SU-DHL-6 (cell line): ENCODE results near the gene KLHL17.

Experiments
- H2AFZ ChIP-seq: fragments of 200-600 bp; sonication (generic); 2 replicates; pipeline ENCODE4 v1.6.1; 2014; ENCODE audit warnings: low read depth, mild to moderate bottlenecking, moderate library complexity, mixed read lengths, antibody characterized with exemption, low read length; ENCODE audit not compliant: severe bottlenecking
- H3F3A ChIP-seq: fragments of 200-600 bp; shearing (Covaris generic); 2 replicates; pipeline ENCODE4 v1.6.0; 2016; ENCODE audit warnings: antibody characterized with exemption, mild to moderate bottlenecking; ENCODE audit not compliant: insufficient read depth
- H3K27ac ChIP-seq: fragments of 200-600 bp; sonication (generic); 2 replicates; pipeline ENCODE4 v1.5.1; 2016; ENCODE audit warnings: low read depth, mild to moderate bottlenecking, low read length, moderate library complexity, mixed read lengths
- H3K27me3 ChIP-seq: fragments of 200-600 bp; sonication (generic), shearing (Covaris generic); 2 replicates; pipeline ENCODE4 v1.6.0; 2014; ENCODE audit warnings: mild to moderate bottlenecking, low read length
- H3K36me3 ChIP-seq: fragments of 200-600 bp; sonication (generic); 2 replicates; pipeline ENCODE4 v1.6.1; 2014; ENCODE audit warnings: mild to moderate bottlenecking, low read length, mixed read lengths
- H3K4me2 ChIP-seq: fragments of 300-600, 200-600 bp; shearing (Covaris generic), sonication (generic); 2 replicates; pipeline ENCODE4 v1.6.0; 2014; ENCODE audit warnings: low read length, low read depth, mild to moderate bottlenecking; ENCODE audit not compliant: poor library complexity, severe bottlenecking
- H3K4me3 ChIP-seq: fragments of 200-600 bp; sonication (generic); 2 replicates; pipeline ENCODE4 v1.5.1; 2014; ENCODE audit warnings: antibody characterized with exemption, low read length, mild to moderate bottlenecking, mixed read lengths; ENCODE audit not compliant: insufficient read depth, poor library complexity, severe bottlenecking
- H3K79me2 ChIP-seq: fragments of 200-600 bp; sonication (generic); 2 replicates; pipeline ENCODE4 v1.6.1; 2014; ENCODE audit warnings: mild to moderate bottlenecking, low read length, moderate library complexity; ENCODE audit not compliant: insufficient read depth
- H3K9ac ChIP-seq: fragments of 200-600 bp; sonication (generic); 2 replicates; pipeline ENCODE4 v1.7.0; 2014; ENCODE audit warnings: mild to moderate bottlenecking, low read length
- H3K9me2 ChIP-seq: fragments of 200-600 bp; sonication (generic); replicated peaks from 2 replicates; pipeline ENCODE4 v1.6.1; 2014; ENCODE audit warnings: low read length; ENCODE audit not compliant: insufficient read depth
- H3K9me3 ChIP-seq: fragments of 200-600 bp; sonication (generic); 2 replicates; pipeline ENCODE4 v1.6.1; 2014; ENCODE audit warnings: low read length, mixed read lengths; ENCODE audit not compliant: insufficient read depth
- H4K20me1 ChIP-seq: fragments of 200-600 bp; sonication (generic); 2 replicates; pipeline ENCODE4 v1.6.1; 2014; ENCODE audit warnings: low read depth, mild to moderate bottlenecking, antibody characterized with exemption, low read length, moderate library complexity, mixed read lengths
- EZH2phosphoT487 ChIP-seq: fragments of 200-600 bp; sonication (generic), shearing (Covaris generic); conservative IDR thresholded peaks from 2 replicates; pipeline ENCODE4 v1.6.1; 2018; ENCODE audit warnings: mild to moderate bottlenecking, antibody characterized with exemption, low read length, moderate library complexity, mixed read lengths
- TF ChIP-seq, protein P1 (sequence below): fragments of 200-600 bp; sonication (generic); IDR thresholded peaks from one replicate; pipeline ENCODE4 v1.5.1; 2017; ENCODE audit warnings: antibody characterized with exemption, mild to moderate bottlenecking, low read length, moderate library complexity; ENCODE audit not compliant: insufficient read depth, poor library complexity, severe bottlenecking

Gene KLHL17

DNA sequence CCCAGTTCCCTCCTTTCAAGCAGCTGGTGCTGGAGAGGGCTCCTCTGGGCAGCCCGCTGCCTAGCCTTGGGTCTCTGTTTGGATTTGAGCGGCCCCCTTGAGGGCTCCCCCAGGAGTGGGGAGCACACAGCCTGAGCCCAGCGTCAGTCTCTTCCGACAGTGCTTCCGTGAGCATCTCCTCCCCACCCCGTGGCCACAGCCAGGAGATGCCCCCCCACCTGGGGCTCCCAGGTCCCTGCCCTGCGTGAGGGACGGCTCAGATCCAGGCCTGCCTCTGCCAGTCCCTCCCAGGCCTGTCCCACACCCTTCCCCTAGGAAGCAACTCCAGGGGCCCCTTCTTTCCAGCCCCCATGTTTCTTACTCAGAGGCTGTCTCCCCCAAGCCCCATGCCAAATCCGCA lies 33.1 kb upstream of the KLHL17 start:
- no peak overlapping the region for H3K4me2 ChIP-seq
- no peaks in the 10 kb centered on the region for H3F3A ChIP-seq
- H2AFZ ChIP-seq: no peak overlapping the region
- no peaks in the 10 kb centered on the region for H3K36me3 ChIP-seq
- H3K4me3 ChIP-seq: no peak overlapping the region
- TF ChIP-seq EZH2phosphoT487: no peak
- TF ChIP-seq, protein P1, sequence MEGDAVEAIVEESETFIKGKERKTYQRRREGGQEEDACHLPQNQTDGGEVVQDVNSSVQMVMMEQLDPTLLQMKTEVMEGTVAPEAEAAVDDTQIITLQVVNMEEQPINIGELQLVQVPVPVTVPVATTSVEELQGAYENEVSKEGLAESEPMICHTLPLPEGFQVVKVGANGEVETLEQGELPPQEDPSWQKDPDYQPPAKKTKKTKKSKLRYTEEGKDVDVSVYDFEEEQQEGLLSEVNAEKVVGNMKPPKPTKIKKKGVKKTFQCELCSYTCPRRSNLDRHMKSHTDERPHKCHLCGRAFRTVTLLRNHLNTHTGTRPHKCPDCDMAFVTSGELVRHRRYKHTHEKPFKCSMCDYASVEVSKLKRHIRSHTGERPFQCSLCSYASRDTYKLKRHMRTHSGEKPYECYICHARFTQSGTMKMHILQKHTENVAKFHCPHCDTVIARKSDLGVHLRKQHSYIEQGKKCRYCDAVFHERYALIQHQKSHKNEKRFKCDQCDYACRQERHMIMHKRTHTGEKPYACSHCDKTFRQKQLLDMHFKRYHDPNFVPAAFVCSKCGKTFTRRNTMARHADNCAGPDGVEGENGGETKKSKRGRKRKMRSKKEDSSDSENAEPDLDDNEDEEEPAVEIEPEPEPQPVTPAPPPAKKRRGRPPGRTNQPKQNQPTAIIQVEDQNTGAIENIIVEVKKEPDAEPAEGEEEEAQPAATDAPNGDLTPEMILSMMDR: no peak
- no peaks in the 10 kb centered on the region for H3K27me3 ChIP-seq
- H3K9me2 ChIP-seq: no peaks in the 10 kb centered on the region
- no peak overlapping the region for H3K9ac ChIP-seq
- H4K20me1 ChIP-seq: no peaks in the 10 kb centered on the region
- no peaks in the 10 kb centered on the region for H3K9me3 ChIP-seq
- no peaks in the 10 kb centered on the region for H3K79me2 ChIP-seq
- no peak overlapping the region for H3K27ac ChIP-seq

- Histone ChIP-seq H3K9me3 (no peaks in the 10 kb centered on the region), H3K36me3 (no peaks in the 10 kb centered on the region), H3K27me3 (no peaks in the 10 kb centered on the region)
These were observed 32.6 kb upstream of the KLHL17 start for GRCh38 chr1:927748-928147.

GRCh38 chr1:928825-929661 lies 31.3 kb upstream of the KLHL17 start:
- H3K27me3 ChIP-seq: no peaks in the 10 kb centered on the region
- no peak overlapping the region for H2AFZ ChIP-seq
- H3K36me3 ChIP-seq: no peaks in the 10 kb centered on the region
- H3K9ac ChIP-seq: no peak overlapping the region
- no peaks in the 10 kb centered on the region for H3K79me2 ChIP-seq
- H3K4me3 ChIP-seq: no peak overlapping the region
- H3K9me2 ChIP-seq: no peaks in the 10 kb centered on the region
- no peak overlapping the region for H3K27ac ChIP-seq
- no peak for TF ChIP-seq EZH2phosphoT487
- TF ChIP-seq, protein P1: no peak
- no peaks in the 10 kb centered on the region for H3K9me3 ChIP-seq
- no peaks in the 10 kb centered on the region for H4K20me1 ChIP-seq
- no peak overlapping the region for H3K4me2 ChIP-seq
- no peaks in the 10 kb centered on the region for H3F3A ChIP-seq

More at GRCh38 chr1:927748-928147, 32.6 kb upstream of the KLHL17 start:
- Histone ChIP-seq H2AFZ (no peak overlapping the region), H3K4me2 (no peak overlapping the region), H4K20me1 (no peaks in the 10 kb centered on the region), H3K27ac (no peak overlapping the region), H3K9me2 (no peaks in the 10 kb centered on the region), H3K79me2 (no peaks in the 10 kb centered on the region), H3K4me3 (no peak overlapping the region), H3K9ac (no peak overlapping the region), H3F3A (no peaks in the 10 kb centered on the region)
- no peak for TF ChIP-seq EZH2phosphoT487
- TF ChIP-seq, protein P1: no peak
